HG03571 (cell line): ENCODE measurements around the gene BRAF.
A peak's percentile ranks its signal among the peaks of the same experiment; 100 is the strongest.
"Not testable (repeated sequence)": the region's sequence is repeated elsewhere in the genome, so short reads cannot be mapped to it uniquely, and the experiment has no call there.

ENCODE experiments used
- ATAC-seq: cut with Tn5 transposase; IDR thresholded peaks from one replicate; pipeline ENCODE4 v1.9.1; 2021; ENCODE audit not compliant: unreplicated experiment

BRAF gene

GRCh38 chr7:140920745-140921144 is 4.0 kb downstream of the BRAF start:
- no peak for ATAC-seq

- no peak for ATAC-seq
Measured at GRCh38 chr7:140918236-140918635, 6.5 kb downstream of the BRAF start.

- ATAC-seq = no peak
Measured at GRCh38 chr7:140917258-140917657, 7.5 kb downstream of the BRAF start.

- ATAC-seq = no peak
Measured at GRCh38 chr7:140915935-140916555, 8.7 kb downstream of the BRAF start.

GRCh38 chr7:140914083-140914482 is 10.6 kb downstream of the BRAF start:
- no peak for ATAC-seq

GRCh38 chr7:140913596-140913928 is 11.2 kb downstream of the BRAF start:
- ATAC-seq = not testable (repeated sequence)

GRCh38 chr7:140911746-140912145 is 13.0 kb downstream of the BRAF start:
- ATAC-seq = no peak

- ATAC-seq = no peak
Measured at GRCh38 chr7:140909476-140910161, 15.1 kb downstream of the BRAF start.

GRCh38 chr7:140908361-140908760 is 16.4 kb downstream of the BRAF start:
- ATAC-seq = no peak

- no peak for ATAC-seq
Measured at GRCh38 chr7:140903741-140904480, 20.8 kb downstream of the BRAF start.

- peak; percentile 73 for ATAC-seq
Measured at GRCh38 chr7:140902303-140902953, 22.3 kb downstream of the BRAF start.

GRCh38 chr7:140901941-140902302 is 22.8 kb downstream of the BRAF start:
- ATAC-seq = no peak

- ATAC-seq = no peak
Measured at GRCh38 chr7:140899883-140900282, 24.8 kb downstream of the BRAF start.

- no peak for ATAC-seq
Measured at GRCh38 chr7:140898786-140899536, 25.8 kb downstream of the BRAF start.

- ATAC-seq = no peak
Measured at GRCh38 chr7:140896996-140897395, 27.7 kb downstream of the BRAF start.

GRCh38 chr7:140889645-140890044 is 35.1 kb downstream of the BRAF start:
- peak; percentile 36 for ATAC-seq

- no peak for ATAC-seq
Measured at GRCh38 chr7:140889150-140889549, 35.6 kb downstream of the BRAF start.

GRCh38 chr7:140888087-140888486 is 36.6 kb downstream of the BRAF start:
- no peak for ATAC-seq

GRCh38 chr7:140885735-140886334 is 38.9 kb downstream of the BRAF start:
- no peak for ATAC-seq

GRCh38 chr7:140883378-140883777 is 41.4 kb downstream of the BRAF start:
- ATAC-seq = no peak

GRCh38 chr7:140882834-140883233 is 41.9 kb downstream of the BRAF start:
- not testable (repeated sequence) for ATAC-seq
